GM12872 (cell line): Measurements from ENCODE around the gene DBNL.

Experiments
- CTCF ChIP-seq: IDR thresholded peaks from 3 replicates; pipeline ENCODE4 v1.5.1; 2011; ENCODE audit warnings: low read depth, mild to moderate bottlenecking, low read length, moderate library complexity; ENCODE audit not compliant: insufficient read depth

DBNL gene

GRCh38 chr7:44103923-44104859, 59.7 kb downstream of the DBNL start, which contains the start of gene AEBP1:
Gene AEBP1, plus strand, starts transcription at chr7:44104345. Its CDS starts 321 bp downstream, at chr7:44104666.
- TF ChIP-seq CTCF: 0 out of 3 replicates have a peak, but pooled peaks have one; percentile 5

GRCh38 chr7:44104860-44105771, 60.6 kb downstream of the DBNL start:
- TF ChIP-seq CTCF: 0 out of 3 replicates have a peak, but pooled peaks have one; percentile 0

- TF ChIP-seq CTCF: no peak
Observed at GRCh38 chr7:44105832-44106231, 61.3 kb downstream of the DBNL start.

GRCh38 chr7:44106311-44107065, 62.0 kb downstream of the DBNL start:
- no peak for TF ChIP-seq CTCF

- no peak for TF ChIP-seq CTCF
Observed at GRCh38 chr7:44107116-44107960, 62.8 kb downstream of the DBNL start.

GRCh38 chr7:44107961-44108767, 63.7 kb downstream of the DBNL start:
- no peak for TF ChIP-seq CTCF
